A673 (cell line): Measurements from ENCODE around the gene RPP14. TPM values are rescaled to one million over a fixed set of nuclear protein-coding genes. Genes with fewer than 3 reads are reported as not detected.

ENCODE experiments used
- BruUV-seq: library from RNA; stranded (reverse); fragments of 400-500 nt; replicated peaks from 2 replicates; lab custom pipeline; 2021; lab: Mats Ljungman, UMichigan
- CTCF ChIA-PET: fragments of 300-600 bp; sonication (Branson Sonifier 250); formaldehyde crosslinking; loops from one replicate; lab custom pipeline; 2022; ENCODE audit warnings: antibody characterized with exemption; lab: Charles Lee
- POLR2A ChIA-PET: fragments of 300-600 bp; sonication (Branson Sonifier 250); formaldehyde crosslinking; loops from one replicate; lab custom pipeline; 2022; ENCODE audit warnings: antibody characterized with exemption; ENCODE audit not compliant: low non-redundant PET; lab: Charles Lee
- DNase-seq: peaks from one replicate; pipeline ENCODE4 v3.0.0-alpha.2; 2015; ENCODE audit warnings: low spot score
- H3K27ac ChIP-seq: fragments of 200-600 bp; sonication (generic); 2 replicates; pipeline ENCODE4 v1.5.1; 2016; ENCODE audit warnings: mixed run types, low read depth, mild to moderate bottlenecking, mixed read lengths, antibody characterized with exemption, low read length; ENCODE audit not compliant: poor library complexity, severe bottlenecking
- H3K27me3 ChIP-seq: fragments of 200-600 bp; sonication (generic); replicated peaks from 2 replicates; pipeline ENCODE4 v1.6.1; 2017; ENCODE audit warnings: mixed run types, low read depth, mild to moderate bottlenecking, mixed read lengths, antibody characterized with exemption, low read length; ENCODE audit not compliant: insufficient read depth, poor library complexity
- H3K36me3 ChIP-seq: fragments of 200-600 bp; sonication (generic); 2 replicates; pipeline ENCODE4 v1.6.1; 2016; ENCODE audit warnings: mixed run types, mild to moderate bottlenecking, mixed read lengths, antibody characterized with exemption, low read length; ENCODE audit not compliant: insufficient read depth, poor library complexity, severe bottlenecking
- H3K4me1 ChIP-seq: fragments of 200-600 bp; sonication (generic); 2 replicates; pipeline ENCODE4 v1.6.1; 2017; ENCODE audit warnings: mixed run types, mild to moderate bottlenecking, mixed read lengths, antibody characterized with exemption, low read length; ENCODE audit not compliant: insufficient read depth, poor library complexity, severe bottlenecking
- H3K4me3 ChIP-seq: fragments of 200-600 bp; sonication (generic); 2 replicates; pipeline ENCODE4 v1.5.1; 2016; ENCODE audit warnings: low read depth, mixed run types, mild to moderate bottlenecking, mixed read lengths, low read length; ENCODE audit not compliant: poor library complexity, severe bottlenecking
- H3K9me3 ChIP-seq: fragments of 200-600 bp; sonication (generic); 2 replicates; pipeline ENCODE4 v1.6.1; 2016; ENCODE audit warnings: mixed run types, low read depth, mild to moderate bottlenecking, mixed read lengths, antibody characterized with exemption, low read length; ENCODE audit not compliant: poor library complexity, severe bottlenecking
- EZH2 ChIP-seq: fragments of 200-600 bp; sonication (generic); IDR thresholded peaks from 2 replicates; pipeline ENCODE4 v1.6.1; 2017; ENCODE audit warnings: borderline replicate concordance, low read depth, mild to moderate bottlenecking, mixed read lengths, antibody characterized with exemption, low read length; ENCODE audit not compliant: poor library complexity, severe bottlenecking
- intact Hi-C: fragments of 100-400 bp; cut with micrococcal nuclease; formaldehyde crosslinking; loops from one replicate; pipeline ENCODE4 v1.10.0; 2022; ENCODE audit not compliant: unreplicated experiment
- total RNA-seq: library from RNA; stranded (reverse); gene quantifications from 2 replicates; pipeline ENCODE4 v1.2.3, GENCODE V29; 2021
- TF ChIP-seq, protein P1 (sequence below): fragments of 300-800, 200-600 bp; sonication (generic); conservative IDR thresholded peaks from 2 replicates; pipeline ENCODE4 v1.5.1; 2017; ENCODE audit warnings: low read depth, mild to moderate bottlenecking, antibody characterized with exemption, low read length, moderate library complexity, mixed read lengths

Gene RPP14
- total RNA-seq, 1 experiment from 2014 or later: 17.4 TPM

- ChIA-PET POLR2A (no interaction called here), CTCF (no interaction called here)
- Histone ChIP-seq H3K4me1 (peaks cover 6% of the 10 kb centered on the region), H3K36me3 (peaks cover 65% of the 10 kb centered on the region), H3K27ac (no peak overlapping the region), H3K27me3 (no peaks in the 10 kb centered on the region), H3K9me3 (no peaks in the 10 kb centered on the region), H3K4me3 (no peak overlapping the region)
- no peak for DNase-seq
- intact Hi-C loops: no loop called here
- no TSS peak for BruUV-seq
- TF ChIP-seq, protein P1, sequence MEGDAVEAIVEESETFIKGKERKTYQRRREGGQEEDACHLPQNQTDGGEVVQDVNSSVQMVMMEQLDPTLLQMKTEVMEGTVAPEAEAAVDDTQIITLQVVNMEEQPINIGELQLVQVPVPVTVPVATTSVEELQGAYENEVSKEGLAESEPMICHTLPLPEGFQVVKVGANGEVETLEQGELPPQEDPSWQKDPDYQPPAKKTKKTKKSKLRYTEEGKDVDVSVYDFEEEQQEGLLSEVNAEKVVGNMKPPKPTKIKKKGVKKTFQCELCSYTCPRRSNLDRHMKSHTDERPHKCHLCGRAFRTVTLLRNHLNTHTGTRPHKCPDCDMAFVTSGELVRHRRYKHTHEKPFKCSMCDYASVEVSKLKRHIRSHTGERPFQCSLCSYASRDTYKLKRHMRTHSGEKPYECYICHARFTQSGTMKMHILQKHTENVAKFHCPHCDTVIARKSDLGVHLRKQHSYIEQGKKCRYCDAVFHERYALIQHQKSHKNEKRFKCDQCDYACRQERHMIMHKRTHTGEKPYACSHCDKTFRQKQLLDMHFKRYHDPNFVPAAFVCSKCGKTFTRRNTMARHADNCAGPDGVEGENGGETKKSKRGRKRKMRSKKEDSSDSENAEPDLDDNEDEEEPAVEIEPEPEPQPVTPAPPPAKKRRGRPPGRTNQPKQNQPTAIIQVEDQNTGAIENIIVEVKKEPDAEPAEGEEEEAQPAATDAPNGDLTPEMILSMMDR: no peak
- no peak for TF ChIP-seq EZH2
Observed at GRCh38 chr3:58291671-58292338, 14.2 kb upstream of the RPP14 start.

DNA sequence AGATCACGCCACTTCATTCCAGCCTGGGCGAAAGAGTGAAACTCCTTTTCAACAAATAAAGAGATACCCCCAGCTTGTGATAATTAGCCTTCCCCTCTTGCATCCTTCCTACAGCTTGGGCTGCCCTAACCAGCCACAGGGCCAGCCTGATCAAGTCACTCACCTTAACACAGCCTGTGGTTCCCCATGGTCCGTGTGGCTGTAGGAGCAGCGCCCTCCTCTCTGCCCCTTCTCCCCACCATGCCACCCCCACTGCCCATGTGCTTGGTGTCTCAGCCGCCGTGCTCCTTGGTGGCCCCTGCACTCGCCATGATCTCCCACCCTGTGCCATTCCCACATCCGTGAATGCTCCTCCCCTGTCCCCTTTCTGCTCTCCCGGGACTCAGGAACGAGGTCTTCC, 13.2 kb upstream of the RPP14 start:
- no TSS peak for BruUV-seq
- Histone ChIP-seq H3K4me3 (no peak overlapping the region), H3K9me3 (no peaks in the 10 kb centered on the region), H3K27ac (no peak overlapping the region), H3K27me3 (no peaks in the 10 kb centered on the region), H3K4me1 (peaks cover 6% of the 10 kb centered on the region), H3K36me3 (peaks cover 54% of the 10 kb centered on the region)
- POLR2A ChIA-PET: no interaction called here
- no peak for TF ChIP-seq EZH2
- TF ChIP-seq, protein P1: no peak
- intact Hi-C loops: no loop called here
- CTCF ChIA-PET: no interaction called here
- no peak for DNase-seq

DNA sequence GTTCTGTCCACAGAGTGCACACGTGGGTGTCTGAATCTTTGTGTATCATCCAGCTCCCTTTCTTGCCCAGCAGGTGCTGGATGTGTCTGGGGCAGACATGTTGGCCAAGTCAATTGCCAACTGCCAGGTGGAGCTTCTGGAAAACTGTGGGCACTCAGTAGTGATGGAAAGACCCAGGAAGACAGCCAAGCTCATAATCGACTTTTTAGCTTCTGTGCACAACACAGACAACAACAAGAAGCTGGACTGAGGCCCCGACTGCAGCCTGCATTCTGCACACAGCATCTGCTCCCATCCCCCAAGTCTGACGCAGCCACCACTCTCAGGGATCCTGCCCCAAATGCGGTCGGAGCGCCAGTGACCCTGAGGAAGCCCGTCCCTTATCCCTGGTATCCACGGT, 12.5 kb upstream of the RPP14 start:
- intact Hi-C loops: no loop called here
- H3K9me3 ChIP-seq: no peaks in the 10 kb centered on the region
- no peak overlapping the region for H3K4me3 ChIP-seq
- ChIA-PET CTCF (no interaction called here), POLR2A (no interaction called here)
- DNase-seq: no peak
- peaks cover 47% of the 10 kb centered on the region for H3K36me3 ChIP-seq
- peaks cover 13% of the 10 kb centered on the region for H3K4me1 ChIP-seq
- no peak overlapping the region for H3K27ac ChIP-seq
- TF ChIP-seq, protein P1: no peak
- TF ChIP-seq EZH2: no peak
- BruUV-seq: no TSS peak
- no peaks in the 10 kb centered on the region for H3K27me3 ChIP-seq
